HCT116 (cell line): Measurements from ENCODE around the gene LY6G6D.

Experiments
- CTCF ChIP-seq, 3 experiments: fragments of 200-600 bp in 1 of 3; sonication (generic) in 1 of 3; IDR thresholded peaks in 2 of 3; conservative IDR thresholded peaks in 1 of 3; 2 replicates each; pipeline ENCODE4 v1.5.1; 2012 to 2017; ENCODE audit warnings: low read depth in 2 of 3, low read length in 2 of 3, antibody characterized with exemption in 1 of 3, borderline replicate concordance in 1 of 3, control low read depth in 1 of 3, mild to moderate bottlenecking in 1 of 3, mixed read lengths in 1 of 3, mixed run types in 1 of 3, moderate library complexity in 1 of 3; ENCODE audit not compliant: insufficient read depth in 1 of 3
- EGR1 ChIP-seq: IDR thresholded peaks from 2 replicates; pipeline ENCODE4 v1.6.1; 2012; ENCODE audit warnings: low read depth
- EZH2 ChIP-seq: fragments of 200-600 bp; sonication (generic); IDR thresholded peaks from 2 replicates; pipeline ENCODE4 v1.6.1; 2017; ENCODE audit warnings: antibody characterized with exemption, mixed run types
- MAX ChIP-seq: IDR thresholded peaks from 2 replicates; pipeline ENCODE4 v1.6.1; 2012
- ZBTB33 ChIP-seq: IDR thresholded peaks from 2 replicates; pipeline ENCODE4 v1.6.1; 2011; ENCODE audit warnings: mild to moderate bottlenecking, low read length, moderate library complexity; ENCODE audit not compliant: insufficient replicate concordance; ENCODE audit errors: extremely low read depth

GRCh38 chr6:31683591-31683990 is 31.6 kb upstream of the LY6G6D start:
- TF ChIP-seq CTCF (IDR thresholded peaks at IDR 0.05 in 2 of 3, conservative IDR thresholded peaks at IDR 0.05 in 1 of 3; ENCODE audit: borderline replicate concordance in 1 of 3, insufficient read depth in 1 of 3, low read depth in 2 of 3, low read length in 2 of 3), result no peak
- no peak for TF ChIP-seq EGR1
- TF ChIP-seq MAX, result no peak
- TF ChIP-seq EZH2, result no peak
- TF ChIP-seq ZBTB33, result no peak
